ENCODE data around the gene AFAP1. TPM values are rescaled to one million over a fixed set of nuclear protein-coding genes. Genes with fewer than 3 reads are reported as not detected.

The AFAP1 gene
- total and polyA plus RNA-seq, 2 of the 8 experiments (the other 6 are each of a cell fraction or from before 2014, with no cell fraction given) = 3.6 to 18.2 TPM

DNA sequence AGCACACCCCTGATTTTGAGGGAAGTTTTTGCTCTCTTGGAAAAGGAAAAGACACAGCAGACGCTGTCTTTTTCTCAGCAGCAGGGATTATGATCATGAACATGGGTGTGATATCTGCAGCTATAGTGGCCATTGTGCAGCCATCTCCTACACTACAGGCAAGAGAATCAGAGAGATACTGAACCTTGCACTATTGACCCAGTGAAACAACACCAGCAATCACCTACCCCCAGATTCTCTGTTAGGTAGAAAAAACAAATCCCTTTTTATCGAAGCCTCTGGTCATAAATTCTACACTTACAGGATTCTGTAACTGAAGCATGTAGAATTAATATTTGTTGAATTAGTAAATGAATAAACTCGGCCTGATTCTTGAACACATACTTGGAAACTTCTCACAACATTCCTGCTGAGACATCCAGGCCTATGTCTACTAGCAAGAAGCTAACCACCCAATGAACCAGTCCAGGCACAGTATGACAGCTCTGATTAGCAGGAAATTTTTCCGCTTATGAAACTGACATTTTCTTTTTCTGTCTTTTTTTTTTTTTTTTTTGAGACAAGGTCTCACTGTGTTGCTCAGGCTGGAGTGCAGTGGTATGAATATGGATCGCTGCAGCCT is 5.0 kb upstream of the AFAP1 start (continued):
- TF ChIP-seq, protein P1, sequence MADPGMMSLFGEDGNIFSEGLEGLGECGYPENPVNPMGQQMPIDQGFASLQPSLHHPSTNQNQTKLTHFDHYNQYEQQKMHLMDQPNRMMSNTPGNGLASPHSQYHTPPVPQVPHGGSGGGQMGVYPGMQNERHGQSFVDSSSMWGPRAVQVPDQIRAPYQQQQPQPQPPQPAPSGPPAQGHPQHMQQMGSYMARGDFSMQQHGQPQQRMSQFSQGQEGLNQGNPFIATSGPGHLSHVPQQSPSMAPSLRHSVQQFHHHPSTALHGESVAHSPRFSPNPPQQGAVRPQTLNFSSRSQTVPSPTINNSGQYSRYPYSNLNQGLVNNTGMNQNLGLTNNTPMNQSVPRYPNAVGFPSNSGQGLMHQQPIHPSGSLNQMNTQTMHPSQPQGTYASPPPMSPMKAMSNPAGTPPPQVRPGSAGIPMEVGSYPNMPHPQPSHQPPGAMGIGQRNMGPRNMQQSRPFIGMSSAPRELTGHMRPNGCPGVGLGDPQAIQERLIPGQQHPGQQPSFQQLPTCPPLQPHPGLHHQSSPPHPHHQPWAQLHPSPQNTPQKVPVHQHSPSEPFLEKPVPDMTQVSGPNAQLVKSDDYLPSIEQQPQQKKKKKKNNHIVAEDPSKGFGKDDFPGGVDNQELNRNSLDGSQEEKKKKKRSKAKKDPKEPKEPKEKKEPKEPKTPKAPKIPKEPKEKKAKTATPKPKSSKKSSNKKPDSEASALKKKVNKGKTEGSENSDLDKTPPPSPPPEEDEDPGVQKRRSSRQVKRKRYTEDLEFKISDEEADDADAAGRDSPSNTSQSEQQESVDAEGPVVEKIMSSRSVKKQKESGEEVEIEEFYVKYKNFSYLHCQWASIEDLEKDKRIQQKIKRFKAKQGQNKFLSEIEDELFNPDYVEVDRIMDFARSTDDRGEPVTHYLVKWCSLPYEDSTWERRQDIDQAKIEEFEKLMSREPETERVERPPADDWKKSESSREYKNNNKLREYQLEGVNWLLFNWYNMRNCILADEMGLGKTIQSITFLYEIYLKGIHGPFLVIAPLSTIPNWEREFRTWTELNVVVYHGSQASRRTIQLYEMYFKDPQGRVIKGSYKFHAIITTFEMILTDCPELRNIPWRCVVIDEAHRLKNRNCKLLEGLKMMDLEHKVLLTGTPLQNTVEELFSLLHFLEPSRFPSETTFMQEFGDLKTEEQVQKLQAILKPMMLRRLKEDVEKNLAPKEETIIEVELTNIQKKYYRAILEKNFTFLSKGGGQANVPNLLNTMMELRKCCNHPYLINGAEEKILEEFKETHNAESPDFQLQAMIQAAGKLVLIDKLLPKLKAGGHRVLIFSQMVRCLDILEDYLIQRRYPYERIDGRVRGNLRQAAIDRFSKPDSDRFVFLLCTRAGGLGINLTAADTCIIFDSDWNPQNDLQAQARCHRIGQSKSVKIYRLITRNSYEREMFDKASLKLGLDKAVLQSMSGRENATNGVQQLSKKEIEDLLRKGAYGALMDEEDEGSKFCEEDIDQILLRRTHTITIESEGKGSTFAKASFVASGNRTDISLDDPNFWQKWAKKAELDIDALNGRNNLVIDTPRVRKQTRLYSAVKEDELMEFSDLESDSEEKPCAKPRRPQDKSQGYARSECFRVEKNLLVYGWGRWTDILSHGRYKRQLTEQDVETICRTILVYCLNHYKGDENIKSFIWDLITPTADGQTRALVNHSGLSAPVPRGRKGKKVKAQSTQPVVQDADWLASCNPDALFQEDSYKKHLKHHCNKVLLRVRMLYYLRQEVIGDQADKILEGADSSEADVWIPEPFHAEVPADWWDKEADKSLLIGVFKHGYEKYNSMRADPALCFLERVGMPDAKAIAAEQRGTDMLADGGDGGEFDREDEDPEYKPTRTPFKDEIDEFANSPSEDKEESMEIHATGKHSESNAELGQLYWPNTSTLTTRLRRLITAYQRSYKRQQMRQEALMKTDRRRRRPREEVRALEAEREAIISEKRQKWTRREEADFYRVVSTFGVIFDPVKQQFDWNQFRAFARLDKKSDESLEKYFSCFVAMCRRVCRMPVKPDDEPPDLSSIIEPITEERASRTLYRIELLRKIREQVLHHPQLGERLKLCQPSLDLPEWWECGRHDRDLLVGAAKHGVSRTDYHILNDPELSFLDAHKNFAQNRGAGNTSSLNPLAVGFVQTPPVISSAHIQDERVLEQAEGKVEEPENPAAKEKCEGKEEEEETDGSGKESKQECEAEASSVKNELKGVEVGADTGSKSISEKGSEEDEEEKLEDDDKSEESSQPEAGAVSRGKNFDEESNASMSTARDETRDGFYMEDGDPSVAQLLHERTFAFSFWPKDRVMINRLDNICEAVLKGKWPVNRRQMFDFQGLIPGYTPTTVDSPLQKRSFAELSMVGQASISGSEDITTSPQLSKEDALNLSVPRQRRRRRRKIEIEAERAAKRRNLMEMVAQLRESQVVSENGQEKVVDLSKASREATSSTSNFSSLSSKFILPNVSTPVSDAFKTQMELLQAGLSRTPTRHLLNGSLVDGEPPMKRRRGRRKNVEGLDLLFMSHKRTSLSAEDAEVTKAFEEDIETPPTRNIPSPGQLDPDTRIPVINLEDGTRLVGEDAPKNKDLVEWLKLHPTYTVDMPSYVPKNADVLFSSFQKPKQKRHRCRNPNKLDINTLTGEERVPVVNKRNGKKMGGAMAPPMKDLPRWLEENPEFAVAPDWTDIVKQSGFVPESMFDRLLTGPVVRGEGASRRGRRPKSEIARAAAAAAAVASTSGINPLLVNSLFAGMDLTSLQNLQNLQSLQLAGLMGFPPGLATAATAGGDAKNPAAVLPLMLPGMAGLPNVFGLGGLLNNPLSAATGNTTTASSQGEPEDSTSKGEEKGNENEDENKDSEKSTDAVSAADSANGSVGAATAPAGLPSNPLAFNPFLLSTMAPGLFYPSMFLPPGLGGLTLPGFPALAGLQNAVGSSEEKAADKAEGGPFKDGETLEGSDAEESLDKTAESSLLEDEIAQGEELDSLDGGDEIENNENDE (IDR thresholded peaks at IDR 0.05; ENCODE audit: insufficient replicate concordance, low read length) = no peak

All from H1 (cell line).